M059J (cell line): ENCODE data around the gene HTR6. TPM values are rescaled to one million over a fixed set of nuclear protein-coding genes. Genes with fewer than 3 reads are reported as not detected.
"Not testable (repeated sequence)": the region's sequence is repeated elsewhere in the genome, so short reads cannot be mapped to it uniquely, and the experiment has no call there.

ENCODE experiments used
- DNase-seq: peaks from one replicate; pipeline ENCODE4 v3.0.0-alpha.2; 2012; ENCODE audit warnings: low read depth
- total RNA-seq: library from RNA; depleted of rRNA; stranded (reverse); fragments of >200 nt; shearing (Covaris generic); gene quantifications from 2 replicates; pipeline ENCODE4 v1.2.3, GENCODE V29; 2014

Gene HTR6
- total RNA-seq, 1 experiment from 2014 or later: not detected

DNA sequence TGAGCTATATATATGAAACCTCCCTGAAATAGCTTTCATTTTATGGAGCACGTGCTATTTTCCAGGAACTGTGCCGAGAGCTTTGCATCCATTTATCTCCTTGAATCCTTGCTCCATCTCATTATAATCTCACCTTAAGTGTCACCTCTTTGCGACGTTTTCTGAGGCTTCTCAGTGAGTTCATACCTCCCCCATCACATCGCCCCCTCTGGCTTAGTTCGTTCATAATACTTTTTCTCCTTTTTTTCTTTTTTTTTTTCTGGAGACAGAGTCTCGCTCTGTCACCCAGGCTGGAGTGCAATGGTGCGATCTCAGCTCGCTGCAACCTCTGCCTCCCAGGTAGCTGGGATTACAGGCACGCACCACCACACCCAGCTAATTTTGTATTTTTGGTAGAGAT is 25.4 kb upstream of the HTR6 start:
- not testable (repeated sequence) for DNase-seq

- DNase-seq: peak; percentile 19
These were observed 24.7 kb upstream of the HTR6 start for GRCh38 chr1:19639999-19640362.

DNA sequence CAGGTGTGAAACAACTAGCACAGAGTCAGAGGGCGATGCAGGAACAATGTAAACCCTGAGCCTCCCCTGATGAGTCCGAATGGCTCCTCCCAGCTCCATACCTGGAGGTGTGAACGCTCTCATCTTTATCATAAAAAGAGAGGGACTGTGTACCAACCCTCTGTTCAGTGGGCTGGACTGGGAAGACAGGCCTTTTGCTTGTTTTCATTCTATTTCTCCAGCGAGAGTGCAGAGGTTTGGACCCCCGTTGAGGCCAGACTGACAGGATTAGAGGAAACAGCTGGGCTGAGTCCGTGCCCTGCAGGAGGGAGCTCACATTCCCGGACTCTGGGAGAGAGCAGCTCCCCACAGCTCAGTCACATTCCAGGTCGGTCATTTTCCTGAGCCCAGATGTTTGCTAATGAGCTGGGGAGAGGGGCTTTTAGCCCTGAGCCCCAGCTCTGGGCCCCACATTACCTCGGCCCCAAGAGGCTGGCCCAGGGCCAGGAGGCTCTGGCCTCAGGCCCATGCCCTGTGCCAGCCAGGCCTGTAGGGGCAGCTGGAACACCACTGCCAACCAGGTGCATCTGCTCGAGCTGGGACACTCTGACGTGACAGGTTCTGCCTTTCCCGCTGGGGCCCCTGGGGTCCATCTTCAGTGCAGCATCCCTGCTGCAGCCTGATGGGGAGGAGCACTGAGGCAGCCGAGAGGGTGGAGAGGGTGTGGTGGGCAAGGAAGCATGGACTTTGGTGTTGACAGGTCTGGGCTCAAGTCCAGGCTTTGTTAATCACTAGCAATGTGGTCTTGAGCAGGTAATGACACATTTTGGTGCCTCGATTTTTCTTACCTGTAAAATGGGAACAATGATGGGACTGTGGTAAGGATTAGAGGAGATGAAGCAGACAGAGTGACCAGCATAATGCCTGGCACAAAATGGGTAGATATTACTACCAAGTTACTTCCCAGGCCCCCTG is 24.0 kb upstream of the HTR6 start:
- peak; percentile 44 for DNase-seq

- DNase-seq: peak; percentile 57
These were observed 21.6 kb upstream of the HTR6 start for GRCh38 chr1:19643121-19643520.

DNA sequence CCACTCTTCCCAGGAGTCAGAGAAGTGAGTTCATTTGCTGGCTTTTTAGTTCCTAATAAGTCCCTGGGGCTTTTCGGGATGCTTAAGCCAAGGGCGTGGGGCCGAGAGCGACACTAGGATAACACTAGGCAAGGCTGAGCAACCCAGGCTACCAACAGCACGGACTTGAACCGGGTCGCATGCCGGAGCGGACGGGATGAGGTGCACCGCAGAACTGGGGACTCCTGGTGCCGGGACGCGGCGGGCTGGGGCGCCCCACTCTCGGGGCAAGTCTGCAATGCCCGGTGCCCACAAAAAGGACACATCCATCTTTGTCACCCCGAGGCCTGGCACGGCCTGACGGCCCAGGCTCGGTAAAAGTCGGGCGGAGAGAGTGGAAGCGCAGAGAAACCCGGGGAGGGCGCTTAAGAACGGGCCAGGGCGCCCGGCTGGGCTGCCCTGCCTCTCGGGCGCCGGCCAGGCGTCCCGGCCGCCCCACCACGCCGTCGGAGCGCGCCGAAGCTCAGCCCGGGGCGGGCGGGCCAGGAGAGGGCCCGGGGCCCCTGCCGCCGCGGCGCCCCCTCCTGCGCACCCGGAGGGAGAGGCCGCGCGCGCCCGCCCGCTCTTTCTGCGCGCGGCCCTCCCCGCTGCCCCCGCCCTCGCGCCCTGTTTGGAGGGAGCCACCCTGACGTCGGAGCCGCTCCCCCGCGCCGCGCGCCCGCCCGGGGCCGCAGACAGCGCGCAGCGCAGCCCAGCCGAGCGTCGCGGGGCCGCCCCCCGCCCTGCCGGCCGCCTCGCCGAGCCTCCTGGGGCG is 20.9 kb upstream of the HTR6 start, which contains the start of gene NBL1:
NBL1 (plus strand) TSS at position 710 of the 793 bp plus-strand sequence. CDS start 10,720 bp downstream, outside the sequence.
- peak; percentile 62 for DNase-seq

DNA sequence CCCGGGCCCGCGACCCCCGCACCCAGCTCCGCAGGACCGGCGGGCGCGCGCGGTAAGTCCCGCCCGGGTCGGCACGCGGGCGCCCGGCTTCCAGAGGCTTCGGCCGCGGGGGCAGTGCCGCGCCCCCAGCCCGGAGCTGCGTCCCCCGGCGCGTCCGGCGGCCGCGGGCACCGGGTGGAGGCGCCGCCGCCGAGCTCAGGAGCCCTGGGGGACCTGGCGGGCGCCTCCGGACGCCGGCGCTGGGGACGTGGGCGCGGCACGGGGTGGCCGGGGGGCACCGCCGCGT is 20.3 kb upstream of the HTR6 start:
- DNase-seq: no peak

DNA sequence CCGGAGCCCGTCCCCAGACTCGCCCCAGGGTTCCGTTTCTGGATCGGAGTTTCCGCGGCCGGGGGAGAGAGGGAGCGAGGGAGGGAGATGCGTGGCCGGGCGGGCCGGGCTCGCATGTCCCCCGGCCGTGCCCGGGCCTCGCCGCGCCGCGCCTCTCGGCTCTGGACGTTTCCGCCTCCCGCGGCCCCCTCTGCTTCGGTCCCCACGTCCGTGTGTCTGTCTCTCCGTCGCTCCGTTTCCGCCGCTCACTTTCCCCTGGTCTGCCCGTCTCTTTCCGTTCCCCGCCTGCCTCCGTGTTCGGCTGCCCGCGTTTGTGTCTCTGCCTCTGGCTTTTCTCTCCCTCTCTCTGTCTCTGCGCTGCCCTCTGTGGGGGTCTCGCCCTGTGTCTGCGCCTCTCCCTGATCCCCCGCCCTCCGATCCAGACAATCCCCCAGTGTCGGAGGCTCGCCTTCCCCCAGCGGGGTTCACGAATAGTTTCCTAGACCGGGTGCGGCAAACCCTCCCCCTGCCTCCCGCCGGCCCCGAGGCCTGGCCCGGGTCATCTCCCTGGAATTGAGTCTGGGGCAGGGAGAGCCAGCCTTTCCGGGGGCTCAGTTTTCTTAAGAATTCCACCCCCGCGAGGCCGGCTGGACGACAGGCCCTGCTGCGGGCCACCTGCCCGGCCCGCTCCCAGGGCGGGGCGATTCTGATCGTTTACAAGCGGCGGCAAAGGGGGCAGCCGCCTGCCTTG is 19.8 kb upstream of the HTR6 start:
- DNase-seq: peak; percentile 49

GRCh38 chr1:19645411-19646251 is 19.0 kb upstream of the HTR6 start:
- peak; percentile 33 for DNase-seq

- no peak for DNase-seq
These were observed 18.0 kb upstream of the HTR6 start for GRCh38 chr1:19646377-19647319.

DNA sequence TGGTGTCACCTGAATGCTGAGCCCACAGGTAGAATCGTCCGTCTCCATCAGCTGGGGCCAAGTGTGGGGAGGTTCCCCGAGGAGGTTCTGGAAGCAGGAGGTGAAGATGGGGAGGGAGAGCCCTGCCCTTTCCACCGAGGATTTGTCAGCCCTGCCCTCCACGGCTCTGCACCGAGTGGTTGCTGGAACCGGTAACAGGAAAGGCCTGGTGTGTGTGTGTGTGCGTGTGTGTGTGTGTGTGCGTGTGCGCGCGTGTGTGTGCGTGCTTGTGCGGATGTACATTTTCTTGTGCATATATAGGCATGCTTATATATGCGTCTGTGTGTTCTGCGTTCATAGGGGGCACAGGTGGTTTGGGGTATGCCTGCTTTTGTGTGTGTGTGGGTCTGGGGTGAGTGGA is 17.0 kb upstream of the HTR6 start:
- no peak for DNase-seq

- no peak for DNase-seq
These were observed 16.4 kb upstream of the HTR6 start for GRCh38 chr1:19648239-19648638.

DNA sequence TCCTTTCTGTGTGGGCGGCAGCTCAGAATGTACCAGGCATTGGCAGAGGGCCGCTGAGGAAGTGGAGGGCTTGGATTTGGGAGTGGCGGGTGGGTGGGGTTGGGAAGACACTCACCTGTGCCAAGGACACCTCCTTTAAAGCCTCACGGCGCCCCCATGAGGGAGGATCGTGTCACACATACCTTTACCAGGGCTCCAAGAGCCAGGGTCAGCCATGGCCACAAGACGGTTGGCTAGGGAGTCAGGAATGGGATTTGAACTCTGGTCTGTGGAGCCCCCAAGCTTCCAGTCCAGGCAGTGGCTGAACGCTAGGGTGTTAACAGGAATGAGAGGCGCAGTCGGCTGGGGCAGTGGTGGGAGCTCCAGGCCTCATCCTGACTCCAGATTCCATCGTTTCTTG is 16.0 kb upstream of the HTR6 start:
- DNase-seq: peak; percentile 45

DNA sequence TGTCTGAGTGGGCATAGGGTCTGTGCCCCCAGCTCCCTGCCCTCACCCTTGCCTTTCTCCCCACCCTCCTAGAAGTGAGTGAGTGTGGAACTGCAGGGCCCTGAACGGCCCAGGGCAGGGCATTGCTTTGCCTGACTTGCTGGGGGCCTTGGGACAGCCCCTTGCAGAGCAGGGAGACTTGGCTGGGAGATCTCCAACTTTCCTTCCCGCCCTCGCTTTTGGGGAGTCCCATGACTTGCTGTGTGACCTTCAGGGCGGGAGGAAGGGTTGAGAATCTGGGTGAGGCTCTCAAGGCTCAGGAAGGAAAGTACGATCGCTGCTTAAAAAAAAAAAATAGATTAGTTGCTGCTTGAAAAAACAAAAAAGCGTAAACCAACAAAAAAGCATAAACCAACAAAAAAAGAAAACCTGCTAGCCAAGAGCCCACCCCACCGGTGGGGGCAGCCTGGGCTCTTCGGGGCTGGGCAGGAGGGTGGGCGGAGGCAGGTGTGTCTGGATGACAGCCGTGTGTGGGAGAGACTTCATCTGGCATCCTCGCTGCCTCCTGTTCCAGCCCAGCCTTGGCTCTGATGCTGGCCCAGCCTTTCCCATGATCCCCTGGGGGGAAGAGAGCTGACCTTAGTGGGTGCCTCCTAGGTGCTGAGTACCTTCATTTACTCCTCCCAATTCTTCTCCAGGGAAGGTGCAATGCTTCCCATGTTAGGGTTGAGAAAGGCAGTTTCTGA is 14.1 kb upstream of the HTR6 start:
- no peak for DNase-seq

DNA sequence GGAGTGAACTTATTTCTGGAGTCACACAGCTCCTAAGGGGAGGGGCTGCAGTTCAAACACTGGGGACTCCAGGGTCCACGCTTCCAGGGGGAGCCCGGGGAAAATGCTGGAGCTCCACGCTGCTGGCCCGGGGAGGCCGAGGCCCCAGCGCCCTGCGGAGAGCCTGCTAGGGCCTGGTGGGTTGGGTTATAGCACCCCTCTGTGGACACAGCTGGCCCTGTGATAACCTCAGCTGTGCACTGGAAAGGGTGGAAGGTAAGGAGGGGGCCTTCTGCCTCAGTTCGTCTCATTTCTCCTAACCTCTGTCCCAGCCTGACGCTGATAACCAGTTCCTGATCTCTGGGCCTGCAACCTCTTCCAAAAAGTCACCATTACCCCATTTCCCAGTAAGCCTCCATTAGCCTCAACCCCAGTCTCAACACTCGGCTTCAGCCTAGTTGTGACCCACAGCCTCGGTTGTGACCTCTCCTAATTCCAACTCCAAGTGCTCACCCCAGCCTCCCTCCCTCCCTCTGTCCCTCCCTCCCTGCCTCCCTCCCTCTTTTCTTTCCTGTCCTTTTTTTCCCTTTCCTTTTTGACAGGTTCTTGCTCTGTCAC is 13.4 kb upstream of the HTR6 start:
- DNase-seq: peak; percentile 39

DNA sequence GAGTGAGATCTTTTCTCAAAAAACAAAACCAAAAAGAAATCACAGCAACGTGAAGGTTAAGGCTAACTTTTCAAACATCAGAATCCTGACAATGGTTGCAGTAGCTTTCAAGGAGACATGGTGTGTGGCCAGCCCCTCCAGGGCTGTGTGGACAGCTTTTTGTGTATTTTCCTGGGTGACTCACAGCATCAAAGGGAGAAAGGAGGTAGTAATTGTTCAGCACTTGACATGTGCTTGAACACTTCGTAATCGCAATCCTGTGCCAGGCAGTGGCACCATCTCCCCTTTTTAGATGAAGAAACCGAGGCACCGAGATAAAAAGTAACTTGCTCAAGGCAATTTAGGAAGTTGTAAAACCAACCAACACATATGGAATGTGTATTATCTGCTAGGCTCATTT is 10.3 kb upstream of the HTR6 start:
- DNase-seq: peak; percentile 67

DNA sequence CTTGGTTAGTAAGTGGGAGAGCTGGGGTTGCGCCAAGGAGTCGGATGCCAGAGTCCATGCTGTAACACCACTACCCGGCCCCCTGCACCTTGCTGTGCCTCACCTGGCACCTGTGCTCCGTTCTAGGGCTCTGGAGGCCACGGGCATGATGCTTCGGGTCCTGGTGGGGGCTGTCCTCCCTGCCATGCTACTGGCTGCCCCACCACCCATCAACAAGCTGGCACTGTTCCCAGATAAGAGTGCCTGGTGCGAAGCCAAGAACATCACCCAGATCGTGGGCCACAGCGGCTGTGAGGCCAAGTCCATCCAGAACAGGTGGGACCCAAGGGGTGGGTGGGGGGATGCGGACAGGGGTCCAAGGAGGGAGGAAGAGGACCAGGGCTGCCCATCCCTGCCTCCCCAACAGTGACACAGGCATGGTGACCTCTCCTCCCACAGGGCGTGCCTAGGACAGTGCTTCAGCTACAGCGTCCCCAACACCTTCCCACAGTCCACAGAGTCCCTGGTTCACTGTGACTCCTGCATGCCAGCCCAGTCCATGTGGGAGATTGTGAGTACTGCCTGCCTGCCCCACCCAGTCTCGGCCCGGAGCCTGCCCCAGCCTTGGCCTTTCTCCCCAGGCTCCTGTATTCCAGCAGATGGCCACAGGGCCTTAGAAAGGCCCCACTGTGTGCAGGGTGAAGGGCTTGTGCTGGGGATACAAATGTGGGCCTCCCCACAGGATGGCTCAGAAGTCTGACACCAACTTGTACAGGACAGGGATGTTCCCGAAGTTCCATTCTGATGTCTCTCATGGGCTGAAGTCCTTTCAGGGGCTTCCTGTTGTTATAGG is 9.6 kb upstream of the HTR6 start:
- no peak for DNase-seq

DNA sequence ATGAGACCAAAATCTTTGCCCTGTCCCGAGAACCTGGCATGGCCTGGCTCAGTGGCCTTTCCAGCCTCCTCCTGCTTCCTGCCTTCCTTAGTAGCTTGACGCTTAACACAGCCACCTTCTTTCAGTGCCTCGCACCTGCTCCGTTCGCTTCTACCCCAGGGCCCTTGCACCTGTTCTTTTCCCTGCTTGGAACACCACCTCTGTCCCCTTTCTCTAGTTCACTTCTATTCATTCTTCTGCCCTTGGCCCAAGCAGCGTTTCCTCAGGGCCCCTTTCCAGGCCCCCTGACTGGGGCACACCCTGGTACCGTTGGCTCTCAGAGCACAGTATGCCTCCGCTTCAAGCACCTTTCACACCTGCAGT is 9.0 kb upstream of the HTR6 start:
- no peak for DNase-seq

GRCh38 chr1:19656134-19656779 is 8.4 kb upstream of the HTR6 start:
- DNase-seq: no peak
